Measurements from ENCODE around the gene ERLEC1. TPM values are rescaled to one million over a fixed set of nuclear protein-coding genes. Genes with fewer than 3 reads are reported as not detected.
A peak's percentile ranks its signal among the peaks of the same experiment; 100 is the strongest.

Gene ERLEC1
- total and polyA plus RNA-seq, 7 donors: 23.4 to 69.2 (median 35.4) TPM

GRCh38 chr2:53785366-53785765 is 1.5 kb upstream of the ERLEC1 start:
- Histone ChIP-seq H3K27me3 (no peaks in the 10 kb centered on the region), H3K9me3 (no peaks in the 10 kb centered on the region), H3K4me1 (peaks cover 0 to 44% (median 39%) of the 10 kb centered on the region in 4 donors), H3K4me3 (peak overlapping the region; percentile 75 to 88 (median 84)), H3K27ac (no peak overlapping the region), H3K36me3 (peaks cover 0 to under 1% (median 0%) of the 10 kb centered on the region in 4 donors)
- TF ChIP-seq POLR2A (IDR thresholded peaks at IDR 0.05) (no peak), EP300 (IDR thresholded peaks at IDR 0.05) (no peak), CTCF (IDR thresholded peaks at IDR 0.05) (no peak), POLR2AphosphoS5 (IDR thresholded peaks at IDR 0.05) (no peak)
- DNase-seq: no peak
- intact Hi-C loops (cut with DNase I): no loop called here
- 69 to 70% methylated on average over 11 of the region's 11 CpGs for WGBS, 2 donors

- peak overlapping the region; percentile 85 to 88 (median 86) for H3K27ac ChIP-seq
- peak; percentile 68 for DNase-seq
- no peaks in the 10 kb centered on the region for H3K36me3 ChIP-seq
- peaks cover 0 to 51% (median 39%) of the 10 kb centered on the region in 4 donors for H3K4me1 ChIP-seq
- TF ChIP-seq POLR2A (IDR thresholded peaks at IDR 0.05): no peak
- no peak for TF ChIP-seq CTCF (IDR thresholded peaks at IDR 0.05)
- TF ChIP-seq EP300 (IDR thresholded peaks at IDR 0.05): no peak
- TF ChIP-seq POLR2AphosphoS5 (IDR thresholded peaks at IDR 0.05): no peak
- intact Hi-C loops (cut with DNase I): no loop called here
- no peaks in the 10 kb centered on the region for H3K9me3 ChIP-seq
- 0% methylated on average over 18 of the region's 18 CpGs for WGBS, 2 donors
- peak overlapping the region; percentile 75 to 88 (median 84) for H3K4me3 ChIP-seq
- H3K27me3 ChIP-seq: no peaks in the 10 kb centered on the region
Observed at GRCh38 chr2:53786352-53786704, 516 bp upstream of the ERLEC1 start.

- no peaks in the 10 kb centered on the region for H3K9me3 ChIP-seq
Observed at GRCh38 chr2:53787614-53788289, 908 bp downstream of the ERLEC1 start.

GRCh38 chr2:53793261-53793660 is 6.4 kb downstream of the ERLEC1 start:
- intact Hi-C loops (cut with DNase I): no loop called here
- DNase-seq: no peak
- H3K4me1 ChIP-seq: peaks cover 0 to 18% (median 7%) of the 10 kb centered on the region in 4 donors
- 87 to 90% methylated on average over 3 of the region's 3 CpGs for WGBS, 2 donors
- no peak overlapping the region for H3K4me3 ChIP-seq
- no peaks in the 10 kb centered on the region for H3K9me3 ChIP-seq
- H3K27me3 ChIP-seq: no peaks in the 10 kb centered on the region
- no peak for TF ChIP-seq EP300 (IDR thresholded peaks at IDR 0.05)
- TF ChIP-seq POLR2A (IDR thresholded peaks at IDR 0.05): no peak
- no peak for TF ChIP-seq POLR2AphosphoS5 (IDR thresholded peaks at IDR 0.05)
- no peak for TF ChIP-seq CTCF (IDR thresholded peaks at IDR 0.05)
- H3K36me3 ChIP-seq: peaks cover 0 to 41% (median 25%) of the 10 kb centered on the region in 4 donors
- no peak overlapping the region for H3K27ac ChIP-seq

More at GRCh38 chr2:53787614-53788289, 908 bp downstream of the ERLEC1 start:
- H3K27me3 ChIP-seq: no peaks in the 10 kb centered on the region
- peak overlapping the region; percentile 75 to 88 (median 84) for H3K4me3 ChIP-seq
- 1 to 2% methylated on average over 17 of the region's 17 CpGs for WGBS, 2 donors
- no peaks in the 10 kb centered on the region for H3K36me3 ChIP-seq
- TF ChIP-seq CTCF (IDR thresholded peaks at IDR 0.05) (no peak), POLR2A (IDR thresholded peaks at IDR 0.05) (no peak), EP300 (IDR thresholded peaks at IDR 0.05) (no peak), POLR2AphosphoS5 (IDR thresholded peaks at IDR 0.05) (no peak)
- intact Hi-C loops (cut with DNase I): no loop called here
- no peak for DNase-seq
- H3K4me1 ChIP-seq: peaks cover 0 to 50% (median 40%) of the 10 kb centered on the region in 4 donors
- H3K27ac ChIP-seq: peak overlapping the region; percentile 85 to 88 (median 86)
